Measurements from ENCODE around the gene PIH1D1. TPM values are rescaled to one million over a fixed set of nuclear protein-coding genes. Genes with fewer than 3 reads are reported as not detected.
"Not testable (repeated sequence)": the region's sequence is repeated elsewhere in the genome, so short reads cannot be mapped to it uniquely, and the experiment has no call there.

PIH1D1 gene
- total RNA-seq, 1 experiment from 2014 or later: 153 TPM

DNA sequence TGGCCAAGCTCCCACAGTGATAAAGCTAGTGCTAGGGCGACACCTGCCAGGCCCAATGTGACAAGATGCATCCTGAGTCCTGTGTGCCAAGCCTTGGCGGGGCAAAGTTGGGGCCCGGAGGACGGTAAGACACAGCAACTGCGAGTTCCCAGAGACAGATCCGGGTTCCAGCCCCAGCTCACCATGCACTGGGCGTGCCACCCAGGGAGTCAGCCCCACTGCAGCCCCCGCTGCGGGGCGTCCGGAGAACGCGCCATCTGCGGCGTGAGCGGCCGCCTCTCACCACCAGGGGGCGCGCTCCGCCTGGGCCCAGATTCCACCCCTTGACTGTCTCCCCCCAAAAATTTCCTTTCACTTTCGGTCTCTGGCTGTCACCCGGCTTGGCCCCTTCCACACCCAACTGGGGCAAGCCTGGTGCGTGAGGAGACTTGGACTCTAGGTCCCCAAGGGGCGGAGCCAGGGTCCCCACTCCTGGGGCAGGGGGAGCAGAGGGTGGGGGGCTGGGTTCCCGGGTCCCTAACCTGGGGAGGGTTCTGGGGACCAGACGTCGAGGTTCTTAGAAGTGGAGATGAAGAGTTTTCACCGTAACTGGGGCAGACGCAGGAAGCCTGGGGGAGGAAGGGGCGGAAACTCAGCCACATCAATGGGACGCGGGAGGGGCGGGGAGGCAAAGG lies 22.4 kb upstream of the PIH1D1 start, which contains the start of gene FLT3LG:
Gene FLT3LG, plus strand, starts transcription at position 348 of the 674 bp plus-strand sequence. CDS start 425 bp downstream, outside the sequence.
- ATAC-seq: no peak
- Mint-ChIP-seq H3K4me1 (peaks cover 12% of the 10 kb centered on the region), H3K4me3 (peak within 1 kb of the TSS; percentile 67), H3K27me3 (ENCODE audit: low read depth) (peaks cover 17% of the 10 kb centered on the region), H3K36me3 (no peaks in the 10 kb centered on the region), H3K27ac (no peak within 1 kb of the TSS), H3K9me3 (no peaks in the 10 kb centered on the region)
- ChIA-PET CTCF (interaction anchor here (0.5 to 2.5 kb wide), 17 partner anchors 22 to 173 kb away, joined by 3 to 11 read pairs (median 4); partner anchors contain the start of genes DKKL1, PIH1D1, RRAS and TEAD2), POLR2A (no interaction called here)
- peak; percentile 67 for DNase-seq (ENCODE audit: low spot score)
- TF ChIP-seq ZNF138 (CRISPR knock-in tag; conservative IDR thresholded peaks at IDR 0.05) (no peak), SP1 (CRISPR knock-in tag; conservative IDR thresholded peaks at IDR 0.05) (peak; percentile 49; the same call in 1 of the 2 replicates), ZNF671 (CRISPR knock-in tag; IDR thresholded peaks at IDR 0.05) (no peak), ZNF423 (CRISPR knock-in tag; IDR thresholded peaks at IDR 0.05) (peak; percentile 89)
- TF ChIP-seq, protein P1, sequence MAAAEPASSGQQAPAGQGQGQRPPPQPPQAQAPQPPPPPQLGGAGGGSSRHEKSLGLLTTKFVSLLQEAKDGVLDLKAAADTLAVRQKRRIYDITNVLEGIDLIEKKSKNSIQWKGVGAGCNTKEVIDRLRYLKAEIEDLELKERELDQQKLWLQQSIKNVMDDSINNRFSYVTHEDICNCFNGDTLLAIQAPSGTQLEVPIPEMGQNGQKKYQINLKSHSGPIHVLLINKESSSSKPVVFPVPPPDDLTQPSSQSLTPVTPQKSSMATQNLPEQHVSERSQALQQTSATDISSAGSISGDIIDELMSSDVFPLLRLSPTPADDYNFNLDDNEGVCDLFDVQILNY (CRISPR knock-in tag; IDR thresholded peaks at IDR 0.05): 0 out of 2 replicates have a peak, but pooled peaks have one; percentile 63
- TF ChIP-seq, protein P2, sequence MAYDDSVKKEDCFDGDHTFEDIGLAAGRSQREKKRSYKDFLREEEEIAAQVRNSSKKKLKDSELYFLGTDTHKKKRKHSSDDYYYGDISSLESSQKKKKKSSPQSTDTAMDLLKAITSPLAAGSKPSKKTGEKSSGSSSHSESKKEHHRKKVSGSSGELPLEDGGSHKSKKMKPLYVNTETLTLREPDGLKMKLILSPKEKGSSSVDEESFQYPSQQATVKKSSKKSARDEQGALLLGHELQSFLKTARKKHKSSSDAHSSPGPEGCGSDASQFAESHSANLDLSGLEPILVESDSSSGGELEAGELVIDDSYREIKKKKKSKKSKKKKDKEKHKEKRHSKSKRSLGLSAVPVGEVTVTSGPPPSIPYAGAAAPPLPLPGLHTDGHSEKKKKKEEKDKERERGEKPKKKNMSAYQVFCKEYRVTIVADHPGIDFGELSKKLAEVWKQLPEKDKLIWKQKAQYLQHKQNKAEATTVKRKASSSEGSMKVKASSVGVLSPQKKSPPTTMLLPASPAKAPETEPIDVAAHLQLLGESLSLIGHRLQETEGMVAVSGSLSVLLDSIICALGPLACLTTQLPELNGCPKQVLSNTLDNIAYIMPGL (CRISPR knock-in tag; IDR thresholded peaks at IDR 0.05): peak; percentile 75; the same call in 1 of the 2 replicates
- TF ChIP-seq, protein P3, sequence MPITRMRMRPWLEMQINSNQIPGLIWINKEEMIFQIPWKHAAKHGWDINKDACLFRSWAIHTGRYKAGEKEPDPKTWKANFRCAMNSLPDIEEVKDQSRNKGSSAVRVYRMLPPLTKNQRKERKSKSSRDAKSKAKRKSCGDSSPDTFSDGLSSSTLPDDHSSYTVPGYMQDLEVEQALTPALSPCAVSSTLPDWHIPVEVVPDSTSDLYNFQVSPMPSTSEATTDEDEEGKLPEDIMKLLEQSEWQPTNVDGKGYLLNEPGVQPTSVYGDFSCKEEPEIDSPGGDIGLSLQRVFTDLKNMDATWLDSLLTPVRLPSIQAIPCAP (CRISPR knock-in tag; IDR thresholded peaks at IDR 0.05): no peak
- TF ChIP-seq, protein P4, sequence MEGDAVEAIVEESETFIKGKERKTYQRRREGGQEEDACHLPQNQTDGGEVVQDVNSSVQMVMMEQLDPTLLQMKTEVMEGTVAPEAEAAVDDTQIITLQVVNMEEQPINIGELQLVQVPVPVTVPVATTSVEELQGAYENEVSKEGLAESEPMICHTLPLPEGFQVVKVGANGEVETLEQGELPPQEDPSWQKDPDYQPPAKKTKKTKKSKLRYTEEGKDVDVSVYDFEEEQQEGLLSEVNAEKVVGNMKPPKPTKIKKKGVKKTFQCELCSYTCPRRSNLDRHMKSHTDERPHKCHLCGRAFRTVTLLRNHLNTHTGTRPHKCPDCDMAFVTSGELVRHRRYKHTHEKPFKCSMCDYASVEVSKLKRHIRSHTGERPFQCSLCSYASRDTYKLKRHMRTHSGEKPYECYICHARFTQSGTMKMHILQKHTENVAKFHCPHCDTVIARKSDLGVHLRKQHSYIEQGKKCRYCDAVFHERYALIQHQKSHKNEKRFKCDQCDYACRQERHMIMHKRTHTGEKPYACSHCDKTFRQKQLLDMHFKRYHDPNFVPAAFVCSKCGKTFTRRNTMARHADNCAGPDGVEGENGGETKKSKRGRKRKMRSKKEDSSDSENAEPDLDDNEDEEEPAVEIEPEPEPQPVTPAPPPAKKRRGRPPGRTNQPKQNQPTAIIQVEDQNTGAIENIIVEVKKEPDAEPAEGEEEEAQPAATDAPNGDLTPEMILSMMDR (IDR thresholded peaks at IDR 0.05): peak; percentile 96
- TF ChIP-seq, protein P5, sequence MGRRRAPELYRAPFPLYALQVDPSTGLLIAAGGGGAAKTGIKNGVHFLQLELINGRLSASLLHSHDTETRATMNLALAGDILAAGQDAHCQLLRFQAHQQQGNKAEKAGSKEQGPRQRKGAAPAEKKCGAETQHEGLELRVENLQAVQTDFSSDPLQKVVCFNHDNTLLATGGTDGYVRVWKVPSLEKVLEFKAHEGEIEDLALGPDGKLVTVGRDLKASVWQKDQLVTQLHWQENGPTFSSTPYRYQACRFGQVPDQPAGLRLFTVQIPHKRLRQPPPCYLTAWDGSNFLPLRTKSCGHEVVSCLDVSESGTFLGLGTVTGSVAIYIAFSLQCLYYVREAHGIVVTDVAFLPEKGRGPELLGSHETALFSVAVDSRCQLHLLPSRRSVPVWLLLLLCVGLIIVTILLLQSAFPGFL (CRISPR knock-in tag; IDR thresholded peaks at IDR 0.05; ENCODE audit: borderline replicate concordance): no peak

DNA sequence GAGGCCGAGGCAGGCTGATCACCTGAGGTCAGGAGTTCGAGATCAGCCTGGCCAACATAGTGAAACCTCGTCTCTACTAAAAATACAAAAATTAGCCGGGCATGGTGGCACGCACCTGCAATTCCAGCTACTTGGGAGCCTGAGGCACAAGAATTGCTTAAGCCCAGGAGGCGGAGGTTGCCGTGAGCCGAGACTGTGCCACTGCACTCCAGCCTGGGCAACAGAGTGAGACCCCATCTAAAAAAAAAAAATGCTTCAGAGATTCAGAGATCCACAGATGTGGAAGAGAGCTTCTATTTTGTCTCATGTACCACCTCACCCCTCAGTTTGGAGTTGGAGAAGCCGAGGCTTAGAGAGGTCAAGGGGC lies 21.9 kb upstream of the PIH1D1 start:
- H3K36me3 Mint-ChIP-seq; POLR2A ChIA-PET; H3K27ac Mint-ChIP-seq; DNase-seq (ENCODE audit: low spot score); H3K9me3 Mint-ChIP-seq; ATAC-seq: not testable (repeated sequence)
- Mint-ChIP-seq H3K4me3 (peak overlapping the region; percentile 67), H3K4me1 (peaks cover 16% of the 10 kb centered on the region), H3K27me3 (ENCODE audit: low read depth) (peaks cover 17% of the 10 kb centered on the region)
- CTCF ChIA-PET: interaction anchor here (0.5 to 2.5 kb wide), 17 partner anchors 22 to 172 kb away, joined by 3 to 11 read pairs (median 4); partner anchors contain the start of genes DKKL1, PIH1D1, RRAS and TEAD2
- peak; percentile 64; the same call in 1 of the 2 replicates for TF ChIP-seq ZNF121 (CRISPR knock-in tag; IDR thresholded peaks at IDR 0.05)

DNA sequence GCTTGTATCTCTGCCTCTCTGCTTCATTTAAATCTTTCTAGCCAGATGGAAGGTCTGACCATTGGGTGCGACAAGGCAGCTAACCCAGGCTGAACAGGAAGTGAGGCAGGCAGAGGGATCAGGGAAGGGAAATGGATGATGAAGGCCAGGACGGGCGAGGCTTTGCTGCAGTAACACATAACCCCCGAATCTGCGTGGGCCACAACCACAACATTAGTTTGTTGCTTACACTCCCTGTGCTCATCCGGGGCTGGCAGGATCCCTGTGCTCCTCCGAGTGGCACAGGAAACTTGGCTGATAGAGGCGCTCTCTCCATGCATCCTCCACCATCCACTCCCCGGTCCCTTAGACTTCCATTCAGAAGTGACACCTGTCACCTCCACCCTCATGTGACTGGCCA lies 21.3 kb upstream of the PIH1D1 start:
- no peak overlapping the region for H3K27ac Mint-ChIP-seq
- H3K4me3 Mint-ChIP-seq: no peak overlapping the region
- H3K36me3 Mint-ChIP-seq: peaks cover 2% of the 10 kb centered on the region; the same call in 1 of the 2 replicates
- TF ChIP-seq ZNF263 (CRISPR knock-in tag; IDR thresholded peaks at IDR 0.05; ENCODE audit: low read depth): no peak
- TF ChIP-seq, protein P6, sequence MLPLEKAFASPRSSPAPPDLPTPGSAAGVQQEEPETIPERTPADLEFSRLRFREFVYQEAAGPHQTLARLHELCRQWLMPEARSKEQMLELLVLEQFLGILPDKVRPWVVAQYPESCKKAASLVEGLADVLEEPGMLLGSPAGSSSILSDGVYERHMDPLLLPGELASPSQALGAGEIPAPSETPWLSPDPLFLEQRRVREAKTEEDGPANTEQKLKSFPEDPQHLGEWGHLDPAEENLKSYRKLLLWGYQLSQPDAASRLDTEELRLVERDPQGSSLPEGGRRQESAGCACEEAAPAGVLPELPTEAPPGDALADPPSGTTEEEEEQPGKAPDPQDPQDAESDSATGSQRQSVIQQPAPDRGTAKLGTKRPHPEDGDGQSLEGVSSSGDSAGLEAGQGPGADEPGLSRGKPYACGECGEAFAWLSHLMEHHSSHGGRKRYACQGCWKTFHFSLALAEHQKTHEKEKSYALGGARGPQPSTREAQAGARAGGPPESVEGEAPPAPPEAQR (CRISPR knock-in tag; IDR thresholded peaks at IDR 0.05): no peak
- TF ChIP-seq, protein P7, sequence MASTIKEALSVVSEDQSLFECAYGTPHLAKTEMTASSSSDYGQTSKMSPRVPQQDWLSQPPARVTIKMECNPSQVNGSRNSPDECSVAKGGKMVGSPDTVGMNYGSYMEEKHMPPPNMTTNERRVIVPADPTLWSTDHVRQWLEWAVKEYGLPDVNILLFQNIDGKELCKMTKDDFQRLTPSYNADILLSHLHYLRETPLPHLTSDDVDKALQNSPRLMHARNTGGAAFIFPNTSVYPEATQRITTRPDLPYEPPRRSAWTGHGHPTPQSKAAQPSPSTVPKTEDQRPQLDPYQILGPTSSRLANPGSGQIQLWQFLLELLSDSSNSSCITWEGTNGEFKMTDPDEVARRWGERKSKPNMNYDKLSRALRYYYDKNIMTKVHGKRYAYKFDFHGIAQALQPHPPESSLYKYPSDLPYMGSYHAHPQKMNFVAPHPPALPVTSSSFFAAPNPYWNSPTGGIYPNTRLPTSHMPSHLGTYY (CRISPR knock-in tag; IDR thresholded peaks at IDR 0.05): no peak
- H3K9me3 Mint-ChIP-seq: no peaks in the 10 kb centered on the region
- peaks cover 17% of the 10 kb centered on the region for H3K27me3 Mint-ChIP-seq (ENCODE audit: low read depth)
- ChIA-PET CTCF (interaction anchor here (0.7 to 2.5 kb wide), 13 partner anchors 8 to 172 kb away, joined by 3 to 11 read pairs (median 4); partner anchors contain the start of genes ALDH16A1, DKKL1, PIH1D1 and RRAS), POLR2A (interaction anchor here (0.5 to 1.0 kb wide), 2 partner anchors 20 to 120 kb away, joined by 3 to 6 read pairs; partner anchors contain the start of gene ALDH16A1)
- no peak for ATAC-seq
- peaks cover 16% of the 10 kb centered on the region for H3K4me1 Mint-ChIP-seq
- DNase-seq (ENCODE audit: low spot score): no peak
